Measurements from ENCODE around the gene GPANK1. TPM values are rescaled to one million over a fixed set of nuclear protein-coding genes. Genes with fewer than 3 reads are reported as not detected.

GPANK1 gene
- total and polyA plus RNA-seq, 9 of the 15 experiments (the other 6 are each of a cell fraction or from before 2014, with no cell fraction given): 32.2 to 111 (median 46.3) TPM

DNA sequence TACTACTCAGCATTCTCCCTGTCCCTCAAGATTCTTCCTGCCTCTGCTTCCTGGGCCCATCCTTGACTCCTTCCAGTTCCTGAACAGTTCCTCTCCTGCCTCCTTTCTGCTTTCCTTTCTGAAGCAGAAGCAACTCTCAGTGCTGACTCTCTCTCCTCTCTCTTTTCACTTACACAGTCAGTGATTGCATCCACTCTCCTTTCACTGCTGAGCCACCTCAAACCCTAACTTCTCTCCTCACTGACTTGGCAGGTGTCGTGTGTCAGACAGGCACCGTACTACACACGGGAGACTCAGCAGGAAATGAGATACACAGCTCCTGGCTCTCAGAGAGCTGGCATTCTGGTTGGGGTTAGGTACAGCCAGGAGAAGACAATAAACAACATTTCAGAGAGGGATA, 32.8 kb upstream of the GPANK1 start (continued):
- TF ChIP-seq ZNF318 (IDR thresholded peaks at IDR 0.05; ENCODE audit: borderline replicate concordance in 1 of 2, low read depth in 1 of 2) (peak in 1 of 2 experiments; percentile 16; a peak in 1 of 4 replicates), HDAC1 (IDR thresholded peaks at IDR 0.05) (peak in 1 of 2 experiments; percentile 52; a peak in 2 of 4 replicates), ZNF695 (CRISPR knock-in tag; IDR thresholded peaks at IDR 0.05) (no peak), NFIC (IDR thresholded peaks at IDR 0.05) (0 out of 2 replicates have a peak, but pooled peaks have one; percentile 6), FOXK2 (conservative IDR thresholded peaks at IDR 0.05 in 1 of 2, IDR thresholded peaks at IDR 0.05 in 1 of 2; ENCODE audit: low read depth in 2 of 2) (no peak)
